ENCODE data around the gene SLC17A5. TPM values are rescaled to one million over a fixed set of nuclear protein-coding genes. Genes with fewer than 3 reads are reported as not detected.

The SLC17A5 gene
- total and polyA plus RNA-seq, 2 donors from 2014 or later: 15.5 to 18.2 TPM

DNA sequence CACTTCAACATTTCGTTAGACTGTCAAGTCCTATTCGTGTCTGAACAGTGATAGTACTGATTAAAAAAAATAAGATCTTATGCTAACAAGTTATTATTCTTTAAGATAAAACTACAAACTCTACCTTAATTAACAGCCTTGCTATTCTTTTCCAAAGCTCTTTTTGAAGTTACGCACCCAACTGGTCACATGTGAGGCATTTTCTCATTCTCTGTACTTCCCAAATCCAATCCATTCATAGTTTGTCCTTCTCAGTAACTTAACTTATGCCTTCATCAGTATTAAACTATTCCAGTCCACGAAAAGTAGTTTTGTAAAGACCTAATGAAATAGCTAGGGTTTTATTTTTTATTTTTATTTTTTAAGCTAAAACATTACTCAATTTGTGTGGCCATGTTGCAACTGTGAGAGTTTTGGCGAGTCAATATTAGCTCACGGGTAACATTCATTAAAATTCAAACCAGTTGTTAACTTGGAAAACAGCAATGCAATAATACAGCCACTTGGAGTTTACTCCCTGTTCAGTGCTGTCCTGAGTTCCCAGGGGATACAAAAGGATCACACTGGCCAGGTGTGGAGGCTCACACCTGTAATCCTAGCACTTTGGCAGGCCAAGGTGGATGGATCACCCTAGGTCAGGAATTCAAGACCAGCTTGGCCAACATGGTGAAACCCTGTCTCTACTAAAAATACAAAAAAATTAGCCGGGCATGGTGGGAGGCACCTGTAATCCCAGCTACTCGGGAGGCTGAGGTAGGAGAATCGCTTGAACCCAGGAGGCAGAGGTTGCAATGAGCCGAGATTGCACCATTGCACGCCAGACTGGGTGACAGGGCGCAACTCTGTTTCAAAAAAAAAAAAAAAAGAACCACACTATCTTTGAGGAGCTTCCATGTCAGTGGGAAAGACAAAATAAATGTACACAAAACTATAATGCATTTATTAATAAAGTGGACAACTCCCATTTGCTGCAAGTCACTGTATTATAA is 105.0 kb downstream of the SLC17A5 start:
- peaks cover 0 to 3% (median 0%) of the 10 kb centered on the region in 3 donors for H3K4me1 ChIP-seq (ENCODE audit: control insufficient read depth in 2 of 3, insufficient read depth in 2 of 3, low read depth in 1 of 3, low read length in 3 of 3)
- no peak overlapping the region for H3K9ac ChIP-seq (ENCODE audit: low read length in 3 of 3)
- H3K27ac ChIP-seq (ENCODE audit: low read depth in 2 of 2, low read length in 2 of 2): no peak overlapping the region
- no peak overlapping the region for H3K4me3 ChIP-seq (ENCODE audit: low read length in 3 of 3)
- TF ChIP-seq, protein P1, sequence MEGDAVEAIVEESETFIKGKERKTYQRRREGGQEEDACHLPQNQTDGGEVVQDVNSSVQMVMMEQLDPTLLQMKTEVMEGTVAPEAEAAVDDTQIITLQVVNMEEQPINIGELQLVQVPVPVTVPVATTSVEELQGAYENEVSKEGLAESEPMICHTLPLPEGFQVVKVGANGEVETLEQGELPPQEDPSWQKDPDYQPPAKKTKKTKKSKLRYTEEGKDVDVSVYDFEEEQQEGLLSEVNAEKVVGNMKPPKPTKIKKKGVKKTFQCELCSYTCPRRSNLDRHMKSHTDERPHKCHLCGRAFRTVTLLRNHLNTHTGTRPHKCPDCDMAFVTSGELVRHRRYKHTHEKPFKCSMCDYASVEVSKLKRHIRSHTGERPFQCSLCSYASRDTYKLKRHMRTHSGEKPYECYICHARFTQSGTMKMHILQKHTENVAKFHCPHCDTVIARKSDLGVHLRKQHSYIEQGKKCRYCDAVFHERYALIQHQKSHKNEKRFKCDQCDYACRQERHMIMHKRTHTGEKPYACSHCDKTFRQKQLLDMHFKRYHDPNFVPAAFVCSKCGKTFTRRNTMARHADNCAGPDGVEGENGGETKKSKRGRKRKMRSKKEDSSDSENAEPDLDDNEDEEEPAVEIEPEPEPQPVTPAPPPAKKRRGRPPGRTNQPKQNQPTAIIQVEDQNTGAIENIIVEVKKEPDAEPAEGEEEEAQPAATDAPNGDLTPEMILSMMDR (IDR thresholded peaks at IDR 0.05; ENCODE audit: borderline replicate concordance, extremely low read depth, insufficient read depth): no peak
- H3K9me3 ChIP-seq (ENCODE audit: control insufficient read depth in 2 of 3, insufficient read depth in 1 of 3, low read length in 3 of 3): no peaks in the 10 kb centered on the region
- H3K36me3 ChIP-seq (ENCODE audit: control insufficient read depth in 2 of 3, insufficient read depth in 3 of 3, low read length in 3 of 3): no peaks in the 10 kb centered on the region
- intact Hi-C loops (cut with DNase I): no loop called here
- DNase-seq: no peak
- H3K27me3 ChIP-seq (ENCODE audit: control insufficient read depth, insufficient read depth, low read length): no peaks in the 10 kb centered on the region
- no peak for FAIRE-seq

DNA sequence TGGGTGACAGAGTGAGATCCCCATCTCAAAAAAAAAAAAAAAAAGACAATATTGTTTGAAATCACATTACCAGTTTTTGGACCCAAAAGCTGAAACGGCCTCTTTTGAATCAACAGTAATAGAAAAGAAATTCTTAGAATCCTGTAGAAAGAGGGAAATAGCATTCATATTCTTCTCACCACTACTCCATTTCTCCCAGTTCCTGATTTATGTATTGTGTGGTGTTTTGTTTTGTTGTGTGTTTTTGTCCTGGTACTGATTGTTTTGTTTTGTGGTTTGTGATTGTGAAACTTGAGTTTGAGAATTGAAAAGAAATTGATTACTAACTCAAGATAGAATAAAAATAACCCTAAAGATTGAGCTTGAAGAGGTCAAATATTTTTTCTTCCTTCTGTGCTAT is 106.8 kb downstream of the SLC17A5 start:
- Histone ChIP-seq H3K27me3 (ENCODE audit: control insufficient read depth, insufficient read depth, low read length) (no peaks in the 10 kb centered on the region), H3K4me3 (ENCODE audit: low read length in 3 of 3) (no peak overlapping the region), H3K27ac (ENCODE audit: low read depth in 2 of 2, low read length in 2 of 2) (no peak overlapping the region), H3K9ac (ENCODE audit: low read length in 3 of 3) (no peak overlapping the region), H3K36me3 (ENCODE audit: control insufficient read depth in 2 of 3, insufficient read depth in 3 of 3, low read length in 3 of 3) (no peaks in the 10 kb centered on the region), H3K9me3 (ENCODE audit: control insufficient read depth in 2 of 3, insufficient read depth in 1 of 3, low read length in 3 of 3) (no peaks in the 10 kb centered on the region), H3K4me1 (ENCODE audit: control insufficient read depth in 2 of 3, insufficient read depth in 2 of 3, low read depth in 1 of 3, low read length in 3 of 3) (peaks cover 0 to 3% (median 0%) of the 10 kb centered on the region in 3 donors)
- no peak for FAIRE-seq
- intact Hi-C loops (cut with DNase I): no loop called here
- no peak for DNase-seq
- TF ChIP-seq, protein P1 (IDR thresholded peaks at IDR 0.05; ENCODE audit: borderline replicate concordance, extremely low read depth, insufficient read depth): no peak

Other genes starting within 250 kb of the SLC17A5 start
- 5.9 TPM for gene CGAS, start 201.7 kb downstream of the SLC17A5 start, total RNA-seq
- 1.1 TPM for gene CGAS, start 201.7 kb downstream of the SLC17A5 start, polyA plus RNA-seq (ENCODE audit: insufficient read depth, low read depth, low replicate concordance)
- 32.8 TPM for gene MTO1, start 192.3 kb downstream of the SLC17A5 start, total RNA-seq
- gene MTO1, start 192.3 kb downstream of the SLC17A5 start, polyA plus RNA-seq (ENCODE audit: insufficient read depth, low read depth, low replicate concordance): 14.9 TPM
- gene EEF1A1, start 133.0 kb downstream of the SLC17A5 start, total RNA-seq: 10,277 TPM
- gene EEF1A1, start 133.0 kb downstream of the SLC17A5 start, polyA plus RNA-seq (ENCODE audit: insufficient read depth, low read depth, low replicate concordance): 9,725 TPM
- gene CD109, start 42.2 kb upstream of the SLC17A5 start, total RNA-seq: 19.0 TPM
- 3.7 TPM for gene CD109, start 42.2 kb upstream of the SLC17A5 start, polyA plus RNA-seq (ENCODE audit: insufficient read depth, low read depth, low replicate concordance)

Measured in kidney (tissue), 14 donors.